ENCODE results near the gene PKD2L2.
"Not testable (repeated sequence)": the region's sequence is repeated elsewhere in the genome, so short reads cannot be mapped to it uniquely, and the experiment has no call there.

The PKD2L2 gene

GRCh38 chr5:137888863-137889759, at the start of gene PKD2L2:
TSS of gene PKD2L2 (plus strand) at chr5:137889457. CDS start at chr5:137889492, 35 bp downstream.
- DNase-seq (ENCODE audit: low read depth, low spot score): peak; percentile 96

GRCh38 chr5:137842296-137842695, 47.0 kb upstream of the PKD2L2 start:
- DNase-seq (ENCODE audit: low read depth, low spot score): no peak

- DNase-seq (ENCODE audit: low read depth, low spot score): no peak
Measured at GRCh38 chr5:137843676-137844299, 45.5 kb upstream of the PKD2L2 start.

- DNase-seq (ENCODE audit: low read depth, low spot score): no peak
Measured at GRCh38 chr5:137845472-137845871, 43.8 kb upstream of the PKD2L2 start.

- DNase-seq (ENCODE audit: low read depth, low spot score): no peak
Measured at GRCh38 chr5:137847687-137848086, 41.6 kb upstream of the PKD2L2 start.

GRCh38 chr5:137853165-137853564, 36.1 kb upstream of the PKD2L2 start:
- not testable (repeated sequence) for DNase-seq (ENCODE audit: low read depth, low spot score)

- no peak for DNase-seq (ENCODE audit: low read depth, low spot score)
Measured at GRCh38 chr5:137856201-137856600, 33.1 kb upstream of the PKD2L2 start.

GRCh38 chr5:137856916-137857862, 32.1 kb upstream of the PKD2L2 start:
- DNase-seq (ENCODE audit: low read depth, low spot score): no peak

GRCh38 chr5:137858223-137858916, 30.9 kb upstream of the PKD2L2 start:
- no peak for DNase-seq (ENCODE audit: low read depth, low spot score)

GRCh38 chr5:137858954-137859353, 30.3 kb upstream of the PKD2L2 start:
- no peak for DNase-seq (ENCODE audit: low read depth, low spot score)

- DNase-seq (ENCODE audit: low read depth, low spot score): no peak
Measured at GRCh38 chr5:137862251-137862650, 27.0 kb upstream of the PKD2L2 start.

- DNase-seq (ENCODE audit: low read depth, low spot score): not testable (repeated sequence)
Measured at GRCh38 chr5:137863653-137864052, 25.6 kb upstream of the PKD2L2 start.

GRCh38 chr5:137866541-137867388, 22.5 kb upstream of the PKD2L2 start:
- DNase-seq (ENCODE audit: low read depth, low spot score): no peak

- no peak for DNase-seq (ENCODE audit: low read depth, low spot score)
Measured at GRCh38 chr5:137867664-137868063, 21.6 kb upstream of the PKD2L2 start, which contains the start of gene MYOT. TSS of gene MYOT (plus strand) at chr5:137867860. CDS start at chr5:137870652, 2,792 bp downstream.

- DNase-seq (ENCODE audit: low read depth, low spot score): no peak
Measured at GRCh38 chr5:137870647-137871339, 18.5 kb upstream of the PKD2L2 start.

- no peak for DNase-seq (ENCODE audit: low read depth, low spot score)
Measured at GRCh38 chr5:137871571-137871970, 17.7 kb upstream of the PKD2L2 start.

- DNase-seq (ENCODE audit: low read depth, low spot score): no peak
Measured at GRCh38 chr5:137872466-137872865, 16.8 kb upstream of the PKD2L2 start.

GRCh38 chr5:137876101-137876500, 13.2 kb upstream of the PKD2L2 start:
- DNase-seq (ENCODE audit: low read depth, low spot score): no peak

- DNase-seq (ENCODE audit: low read depth, low spot score): no peak
Measured at GRCh38 chr5:137880313-137880712, 8.9 kb upstream of the PKD2L2 start.

GRCh38 chr5:137887831-137888230, 1.4 kb upstream of the PKD2L2 start:
- no peak for DNase-seq (ENCODE audit: low read depth, low spot score)
